ENCODE data around the gene SYT12. TPM values are rescaled to one million over a fixed set of nuclear protein-coding genes. Genes with fewer than 3 reads are reported as not detected.

Gene SYT12
- total RNA-seq, 1 donor from 2014 or later = 0.37 TPM

DNA sequence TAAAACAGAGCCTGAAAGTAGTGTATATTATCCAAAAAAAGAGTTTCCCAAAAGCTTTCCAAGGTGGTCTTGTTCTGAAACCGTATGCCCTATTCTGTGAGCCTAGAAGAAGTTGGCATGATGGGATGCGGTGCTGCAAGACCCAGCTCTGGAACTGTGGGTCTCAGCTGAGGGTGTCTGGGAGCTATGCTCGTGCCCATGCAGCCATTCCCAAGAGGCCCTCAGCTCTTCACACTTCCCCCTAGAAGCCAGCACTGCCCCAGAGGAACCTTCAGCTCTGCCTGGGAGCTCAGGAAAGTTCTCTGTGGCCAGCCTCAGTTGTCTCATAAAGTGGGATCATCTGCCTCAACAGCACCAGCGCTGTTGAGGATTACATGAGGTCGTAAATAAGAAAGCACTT lies 6.4 kb upstream of the SYT12 start:
- Mint-ChIP-seq H3K27ac (ENCODE audit: unreplicated experiment) (no peak overlapping the region), H3K4me3 (ENCODE audit: unreplicated experiment) (no peak overlapping the region), H3K27me3 (ENCODE audit: unreplicated experiment) (peaks cover 6% of the 10 kb centered on the region), H3K4me1 (ENCODE audit: low read depth, unreplicated experiment) (peaks cover 2% of the 10 kb centered on the region), H3K36me3 (ENCODE audit: unreplicated experiment) (no peaks in the 10 kb centered on the region), H3K9me3 (ENCODE audit: unreplicated experiment) (peaks cover 6% of the 10 kb centered on the region)
- no peak for DNase-seq
- no peak for TF ChIP-seq CTCF (IDR thresholded peaks at IDR 0.05; ENCODE audit: partially characterized antibody, unreplicated experiment)

- TF ChIP-seq CTCF (IDR thresholded peaks at IDR 0.05; ENCODE audit: partially characterized antibody, unreplicated experiment) = no peak
- peaks cover 15% of the 10 kb centered on the region for H3K27me3 Mint-ChIP-seq (ENCODE audit: unreplicated experiment)
- peaks cover 2% of the 10 kb centered on the region for H3K4me1 Mint-ChIP-seq (ENCODE audit: low read depth, unreplicated experiment)
- no peak overlapping the region for H3K4me3 Mint-ChIP-seq (ENCODE audit: unreplicated experiment)
- peaks cover 9% of the 10 kb centered on the region for H3K9me3 Mint-ChIP-seq (ENCODE audit: unreplicated experiment)
- DNase-seq = no peak
- H3K36me3 Mint-ChIP-seq (ENCODE audit: unreplicated experiment) = no peaks in the 10 kb centered on the region
- H3K27ac Mint-ChIP-seq (ENCODE audit: unreplicated experiment) = no peak overlapping the region
Observed at GRCh38 chr11:67020949-67021348, 2.0 kb upstream of the SYT12 start.

- Mint-ChIP-seq H3K9me3 (ENCODE audit: unreplicated experiment) (peaks cover 9% of the 10 kb centered on the region), H3K4me3 (ENCODE audit: unreplicated experiment) (peak overlapping the region; percentile 84), H3K27me3 (ENCODE audit: unreplicated experiment) (peaks cover 15% of the 10 kb centered on the region), H3K27ac (ENCODE audit: unreplicated experiment) (no peak overlapping the region), H3K4me1 (ENCODE audit: low read depth, unreplicated experiment) (peaks cover 2% of the 10 kb centered on the region), H3K36me3 (ENCODE audit: unreplicated experiment) (no peaks in the 10 kb centered on the region)
- no peak for DNase-seq
- TF ChIP-seq CTCF (IDR thresholded peaks at IDR 0.05; ENCODE audit: partially characterized antibody, unreplicated experiment) = no peak
Observed at GRCh38 chr11:67022341-67022933, 497 bp upstream of the SYT12 start.

DNA sequence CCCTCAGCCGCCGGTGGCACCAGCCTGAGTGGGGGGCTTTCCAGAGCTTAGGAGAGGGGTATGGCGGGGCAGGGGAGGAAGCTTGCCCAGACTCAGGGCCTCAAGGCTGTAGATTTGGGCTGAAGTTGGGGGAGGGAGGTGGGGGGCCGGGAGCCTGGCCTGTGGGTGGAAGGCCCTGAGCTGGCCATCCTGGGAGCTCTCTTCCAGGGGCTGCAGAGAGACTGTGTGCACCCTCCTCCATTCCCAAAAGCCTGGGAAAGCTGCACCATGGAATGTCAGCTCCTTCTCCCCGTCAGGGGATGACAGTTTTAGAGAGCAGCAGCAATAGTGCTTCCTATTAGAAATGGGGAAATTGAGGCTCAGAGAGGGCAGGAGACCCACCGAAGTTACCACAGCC lies 1.0 kb downstream of the SYT12 start:
- Mint-ChIP-seq H3K27ac (ENCODE audit: unreplicated experiment) (no peak overlapping the region), H3K9me3 (ENCODE audit: unreplicated experiment) (peaks cover 5% of the 10 kb centered on the region), H3K36me3 (ENCODE audit: unreplicated experiment) (no peaks in the 10 kb centered on the region), H3K27me3 (ENCODE audit: unreplicated experiment) (peaks cover 15% of the 10 kb centered on the region), H3K4me1 (ENCODE audit: low read depth, unreplicated experiment) (peaks cover 2% of the 10 kb centered on the region), H3K4me3 (ENCODE audit: unreplicated experiment) (peak overlapping the region; percentile 88)
- DNase-seq = no peak
- TF ChIP-seq CTCF (IDR thresholded peaks at IDR 0.05; ENCODE audit: partially characterized antibody, unreplicated experiment) = no peak

DNA sequence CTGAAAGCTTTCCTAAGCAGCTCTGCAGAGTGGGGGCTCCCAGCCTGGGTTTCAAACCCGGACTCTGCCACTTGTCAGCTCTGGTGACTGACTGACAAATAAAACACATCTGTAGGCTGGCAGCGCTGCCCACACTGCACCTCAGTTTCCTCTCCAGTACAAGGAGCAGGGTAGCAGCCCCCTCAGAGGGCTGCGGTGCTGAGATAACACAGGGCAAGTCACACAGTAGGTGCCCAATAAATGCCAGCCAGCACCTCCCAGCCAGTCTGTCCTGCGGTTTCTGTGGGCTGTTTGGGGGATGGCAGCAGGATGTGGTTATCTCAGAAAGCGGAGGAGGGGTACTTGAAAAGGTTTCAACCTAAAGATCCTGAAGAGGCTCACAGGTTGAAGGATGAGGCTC lies 1.5 kb downstream of the SYT12 start:
- DNase-seq = no peak
- H3K9me3 Mint-ChIP-seq (ENCODE audit: unreplicated experiment) = peaks cover 5% of the 10 kb centered on the region
- H3K4me1 Mint-ChIP-seq (ENCODE audit: low read depth, unreplicated experiment) = peaks cover 2% of the 10 kb centered on the region
- H3K4me3 Mint-ChIP-seq (ENCODE audit: unreplicated experiment) = no peak overlapping the region
- no peaks in the 10 kb centered on the region for H3K36me3 Mint-ChIP-seq (ENCODE audit: unreplicated experiment)
- peaks cover 15% of the 10 kb centered on the region for H3K27me3 Mint-ChIP-seq (ENCODE audit: unreplicated experiment)
- no peak overlapping the region for H3K27ac Mint-ChIP-seq (ENCODE audit: unreplicated experiment)
- no peak for TF ChIP-seq CTCF (IDR thresholded peaks at IDR 0.05; ENCODE audit: partially characterized antibody, unreplicated experiment)

All from glutamatergic neuron (in vitro differentiated cells).